Spleen (tissue), 7 donors: ENCODE results near the gene SDK1.

Experiments
- CTCF ChIP-seq, 11 experiments: fragments of 200-600 bp in 7 of 11; fragments of 450-650 bp in 4 of 11; sonication (generic) in 4 of 11; IDR thresholded peaks in 8 of 11; conservative IDR thresholded peaks in 3 of 11; 1 replicate in 7 of 11; 2 replicates in 4 of 11; pipeline versions ENCODE4 v1.4.0 to v1.8.0; 2016 to 2021; ENCODE audit warnings: antibody characterized with exemption in 11 of 11, inconsistent platforms in 4 of 11, mild to moderate bottlenecking in 1 of 11
- POLR2A ChIP-seq, 3 donors: fragments of 450-650 bp; IDR thresholded peaks; one replicate each; pipeline ENCODE4 v1.5.1; 2017; ENCODE audit warnings: antibody characterized with exemption in 3 of 3, mild to moderate bottlenecking in 1 of 3
- POLR2AphosphoS5 ChIP-seq, 3 donors: sonication (generic); formaldehyde crosslinking; IDR thresholded peaks; one replicate each; pipeline ENCODE4 v1.5.1; 2017; ENCODE audit warnings: antibody characterized with exemption in 3 of 3
- donor health status: DM: no; HTN: no; CAD: no; lungs with moderate emphysema.
- donor health status: DM: no; HTN: no; CAD: no.
- donor health status: DM: no; HTN: no; CAD: no.

- no peak for TF ChIP-seq CTCF (IDR thresholded peaks at IDR 0.05 in 8 of 11, conservative IDR thresholded peaks at IDR 0.05 in 3 of 11)
- TF ChIP-seq POLR2A (IDR thresholded peaks at IDR 0.05) = no peak
- no peak for TF ChIP-seq POLR2AphosphoS5 (IDR thresholded peaks at IDR 0.05)
Observed at GRCh38 chr7:3294432-3295100, 6.5 kb upstream of the SDK1 start.
